ENCODE data around the gene STPG4. TPM values are rescaled to one million over a fixed set of nuclear protein-coding genes. Genes with fewer than 3 reads are reported as not detected.
"Not testable (repeated sequence)": the region's sequence is repeated elsewhere in the genome, so short reads cannot be mapped to it uniquely, and the experiment has no call there.

Gene STPG4, protein sequence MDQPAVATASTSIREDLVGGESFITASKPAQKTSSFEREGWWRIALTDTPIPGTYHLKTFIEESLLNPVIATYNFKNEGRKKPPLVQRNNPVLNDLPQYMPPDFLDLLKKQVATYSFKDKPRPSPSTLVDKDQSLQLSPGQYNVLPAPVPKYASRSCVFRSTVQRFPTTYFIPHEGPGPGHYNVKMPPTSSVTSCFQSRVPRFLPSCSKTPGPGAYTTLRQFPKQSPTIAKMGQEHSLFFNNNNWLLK
- not detected for total RNA-seq

DNA sequence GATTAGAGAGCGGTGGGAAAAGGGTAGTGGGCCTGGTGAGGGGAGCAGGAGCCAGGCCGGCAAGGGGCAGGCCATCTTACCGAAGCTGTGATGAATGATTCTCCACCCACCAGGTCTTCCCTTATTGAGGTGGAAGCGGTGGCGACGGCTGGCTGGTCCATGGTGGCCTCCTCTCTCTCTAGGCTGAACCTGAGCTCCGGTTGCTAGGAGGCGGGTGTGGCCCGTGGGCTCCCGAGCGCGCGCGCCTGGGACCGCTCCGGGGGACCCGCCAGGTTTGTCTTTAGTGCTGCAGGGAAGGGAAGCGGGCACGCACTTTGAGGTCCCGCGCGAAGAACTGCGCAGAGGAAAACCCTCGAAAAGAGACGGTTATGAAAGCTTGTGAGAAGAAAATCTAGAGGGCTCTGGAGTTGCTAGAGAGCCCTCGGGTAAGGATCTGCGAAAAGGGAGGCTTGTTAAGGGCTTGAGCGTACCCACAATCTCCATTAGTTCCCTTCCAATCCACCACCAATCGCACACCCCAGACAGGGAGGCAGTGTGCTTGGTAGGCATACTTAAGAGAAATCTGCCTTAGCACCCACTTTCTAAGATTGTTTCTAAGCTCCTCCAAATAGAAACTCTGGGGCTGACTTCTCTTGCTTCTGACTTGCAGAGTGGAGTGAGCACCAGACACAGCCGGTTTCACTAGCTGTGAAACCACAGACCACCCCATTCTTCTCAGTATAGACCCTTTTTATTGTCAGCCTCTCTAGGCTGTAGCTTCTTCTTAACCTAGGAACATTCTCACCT is at the start of gene STPG4:
STPG4 (minus strand) TSS at position 218 of the 786 bp plus-strand sequence; CDS start at position 161, 57 bp downstream.
- ATAC-seq (no peak), DNase-seq (ENCODE audit: low spot score) (no peak)

DNA sequence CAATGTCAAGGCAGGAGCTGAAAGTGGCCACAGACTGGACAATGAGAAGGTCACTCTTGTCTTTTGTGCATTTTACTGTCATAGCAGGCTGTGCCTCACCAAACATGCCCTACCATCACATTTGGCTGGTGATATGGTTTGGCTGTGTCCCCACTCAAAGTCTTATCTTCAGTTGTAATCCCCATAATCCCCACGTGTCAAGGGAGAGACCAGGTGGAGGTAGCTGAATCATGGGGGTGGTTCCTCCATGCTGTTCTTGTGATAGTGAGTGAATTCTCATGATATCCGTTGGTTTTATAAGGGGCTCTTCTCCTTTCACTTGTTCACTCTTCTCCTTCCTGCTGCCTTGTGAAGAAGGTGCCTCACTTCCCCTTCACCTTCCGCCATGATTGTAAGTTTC is 49.6 kb upstream of the STPG4 start:
- DNase-seq (ENCODE audit: low spot score) = no peak
- no peak for ATAC-seq

DNA sequence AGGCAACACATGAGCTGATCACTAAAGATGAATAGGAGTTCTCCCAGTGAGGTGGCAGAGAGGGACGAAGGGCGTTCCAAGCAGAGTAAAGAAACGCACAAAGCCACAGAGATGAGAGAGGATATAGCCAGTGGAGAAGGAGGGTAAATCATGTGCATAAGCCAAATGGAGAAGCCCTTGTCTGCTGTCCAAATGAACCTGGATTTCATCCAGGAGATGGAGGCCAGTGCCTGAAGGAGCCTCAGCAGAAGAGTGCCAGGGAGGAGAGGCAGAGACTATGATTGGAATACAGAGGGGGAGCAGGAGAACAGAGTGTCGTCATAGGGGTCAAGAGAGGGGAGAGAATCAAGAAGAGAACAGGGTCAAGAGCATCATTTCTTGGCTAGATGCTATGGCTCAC is 48.9 kb upstream of the STPG4 start:
- DNase-seq (ENCODE audit: low spot score) = no peak
- ATAC-seq = no peak

DNA sequence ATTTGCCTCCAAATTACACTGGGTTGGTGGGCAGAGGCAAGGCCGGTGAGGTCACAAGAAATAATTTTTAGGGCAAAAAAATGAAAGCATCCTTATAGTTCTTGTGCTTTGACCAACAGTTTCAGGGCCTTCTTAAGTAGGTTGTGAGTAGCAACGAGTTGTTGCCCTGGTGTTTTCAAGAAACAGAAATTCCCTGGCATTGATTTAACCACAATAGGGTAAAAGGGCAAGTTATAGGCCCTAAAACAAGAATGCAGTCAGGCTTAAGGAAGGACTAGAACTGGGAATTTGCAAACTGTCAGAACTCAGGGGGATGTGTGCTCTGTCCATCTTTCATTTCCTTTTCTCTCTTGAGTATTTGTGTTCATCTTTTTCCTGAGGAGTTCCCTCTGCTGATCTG is 46.1 kb upstream of the STPG4 start:
- DNase-seq (ENCODE audit: low spot score) (no peak), ATAC-seq (no peak)

DNA sequence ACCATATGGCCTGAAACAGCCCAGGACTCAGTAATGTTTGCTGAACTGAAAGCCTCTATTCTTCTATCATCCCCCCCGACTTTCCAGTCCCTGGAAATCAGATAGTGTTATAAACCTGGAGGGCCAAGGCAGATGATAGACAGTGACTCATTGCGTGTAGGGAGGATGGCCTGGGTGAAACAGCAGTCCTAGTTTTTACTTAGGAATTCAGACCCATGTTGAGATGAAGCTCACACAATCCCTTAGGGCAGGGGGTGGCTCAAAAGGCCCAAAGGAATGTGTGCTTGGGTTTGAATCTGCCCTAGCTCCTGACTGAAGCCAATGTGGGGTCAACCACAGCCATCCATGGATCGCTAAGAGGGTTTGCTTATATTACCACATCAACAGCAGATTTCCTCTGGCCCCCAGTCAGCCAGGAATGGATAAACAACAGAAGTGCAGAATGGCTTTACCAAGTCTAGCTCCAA is 43.9 kb upstream of the STPG4 start:
- no peak for DNase-seq (ENCODE audit: low spot score)
- ATAC-seq = no peak

DNA sequence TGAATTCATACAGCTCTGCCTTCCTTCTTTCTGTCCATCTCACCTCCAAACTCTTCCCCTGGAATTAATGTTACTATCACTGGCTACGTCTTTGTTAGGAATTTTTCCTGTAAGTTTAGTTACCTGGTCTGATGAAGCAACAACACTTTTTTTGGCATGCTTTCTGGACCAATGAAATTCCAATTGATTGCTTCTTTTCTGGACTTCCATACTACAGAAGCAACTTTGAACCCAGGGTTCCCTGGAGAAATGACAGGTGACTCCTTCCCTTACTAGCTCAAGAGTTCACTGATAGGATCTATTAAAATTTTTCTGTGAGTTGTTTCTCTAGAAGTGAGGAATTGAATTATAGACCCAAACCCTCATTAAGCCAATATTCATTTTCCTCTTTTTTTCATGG is 41.4 kb upstream of the STPG4 start:
- peak; percentile 57 for ATAC-seq
- no peak for DNase-seq (ENCODE audit: low spot score)

DNA sequence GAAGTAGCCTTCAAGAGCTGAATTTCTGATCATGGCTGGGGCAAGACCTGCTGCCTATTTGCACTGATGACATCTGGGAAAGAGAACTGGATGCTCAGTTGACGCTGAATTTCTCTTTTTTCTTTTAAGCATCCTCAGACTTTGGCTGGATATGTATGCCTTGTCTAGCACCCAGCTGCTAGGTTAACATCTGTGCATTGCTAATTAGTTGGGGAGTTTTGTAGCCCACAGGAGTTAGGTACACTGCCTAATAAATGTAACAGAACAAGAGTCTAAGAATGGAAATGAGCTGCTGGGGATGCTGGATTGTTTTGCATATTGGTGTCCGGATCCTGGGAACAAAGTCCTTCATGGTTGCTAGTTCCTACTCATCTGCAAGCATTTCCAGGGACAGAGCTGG is 40.9 kb upstream of the STPG4 start:
- ATAC-seq = no peak
- DNase-seq (ENCODE audit: low spot score) = no peak

DNA sequence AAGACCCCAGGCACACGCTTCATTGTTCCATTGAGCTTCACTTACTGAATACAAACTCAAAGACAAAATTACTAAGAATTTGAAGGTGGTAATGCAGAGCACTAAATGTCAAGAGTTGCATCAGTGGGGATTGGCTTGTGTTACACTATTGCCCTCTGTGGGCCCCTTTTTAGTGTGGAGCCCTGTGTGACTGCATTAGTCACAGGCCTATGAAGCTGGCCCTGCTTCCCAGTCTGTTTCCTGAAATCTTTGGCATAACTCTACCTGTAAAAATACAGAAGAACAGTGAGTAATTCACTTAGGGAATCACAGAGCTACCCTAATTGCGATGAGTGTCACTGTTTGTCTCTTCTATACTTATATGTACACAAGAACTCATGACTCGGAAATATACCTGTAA is 40.0 kb upstream of the STPG4 start:
- ATAC-seq = no peak
- no peak for DNase-seq (ENCODE audit: low spot score)

DNA sequence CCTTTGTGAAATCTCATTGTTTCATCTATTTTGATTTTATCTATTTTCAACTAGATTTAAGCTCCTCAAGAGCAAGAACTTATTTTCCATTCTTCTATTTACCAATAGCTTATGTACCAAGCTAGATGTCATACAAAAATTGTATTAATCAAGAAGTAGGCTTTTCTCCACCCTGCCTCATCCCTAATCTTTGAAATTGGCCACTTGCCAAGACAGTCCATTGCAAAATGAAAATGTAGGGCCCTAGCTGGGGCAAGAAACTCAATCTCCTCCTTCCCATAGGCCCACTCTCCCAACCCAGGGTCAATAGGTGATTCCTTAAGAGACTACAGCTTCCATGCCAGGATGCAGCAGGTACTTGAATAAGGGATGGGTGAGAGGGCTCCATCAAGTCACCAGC is 39.3 kb upstream of the STPG4 start:
- no peak for ATAC-seq
- no peak for DNase-seq (ENCODE audit: low spot score)

DNA sequence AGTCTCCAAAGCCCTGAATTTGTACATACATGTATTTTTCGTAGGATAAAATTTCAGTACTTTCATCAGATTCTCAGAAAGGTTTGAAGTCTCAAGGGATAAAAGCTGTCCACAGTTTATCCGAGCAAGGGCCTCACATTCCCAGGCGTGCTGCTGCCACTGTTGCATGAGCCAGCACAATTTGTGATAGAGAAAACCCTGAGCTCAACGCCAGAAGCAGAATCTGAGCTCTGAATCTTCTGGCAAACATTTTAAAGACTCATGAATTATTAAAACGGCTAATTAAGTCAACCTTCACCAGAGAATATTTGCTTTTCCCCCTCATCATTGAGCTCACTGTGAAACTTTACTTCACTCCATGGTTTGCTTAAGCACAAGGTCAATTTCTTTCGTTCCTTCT is 38.5 kb upstream of the STPG4 start:
- no peak for DNase-seq (ENCODE audit: low spot score)
- peak; percentile 29 for ATAC-seq

DNA sequence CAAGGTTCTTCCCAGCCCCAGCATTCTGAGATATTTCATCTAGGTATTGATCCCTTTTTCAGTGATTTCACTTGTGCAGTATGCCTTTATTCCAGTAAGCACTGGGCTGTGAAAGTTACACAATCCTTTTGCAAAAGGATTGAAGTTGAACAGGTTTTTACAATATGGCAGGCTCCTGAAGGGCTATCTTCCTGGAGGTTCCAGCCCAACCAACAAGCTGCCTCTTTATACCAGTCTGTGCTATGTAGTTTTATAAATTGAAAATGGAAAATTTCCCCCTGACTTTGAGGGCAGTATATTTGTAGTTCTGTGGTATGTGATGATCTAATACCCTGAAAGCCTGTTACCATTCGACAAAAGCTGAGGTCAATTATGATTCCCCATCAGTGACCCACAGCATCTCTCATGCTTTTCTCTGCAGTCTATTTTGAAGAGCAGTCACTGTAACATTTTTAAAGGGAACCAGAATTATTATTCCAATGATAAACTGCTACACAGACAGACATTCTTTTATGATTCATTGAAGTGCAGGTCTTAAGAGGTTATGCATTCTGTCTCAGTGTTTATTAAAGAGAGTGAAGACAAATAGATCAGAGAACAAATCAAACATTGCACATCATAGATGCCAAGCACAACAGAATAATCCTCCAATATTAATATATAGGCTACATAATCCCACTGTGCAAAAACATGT is 35.2 kb upstream of the STPG4 start:
- DNase-seq (ENCODE audit: low spot score) (no peak), ATAC-seq (peak; percentile 46)

DNA sequence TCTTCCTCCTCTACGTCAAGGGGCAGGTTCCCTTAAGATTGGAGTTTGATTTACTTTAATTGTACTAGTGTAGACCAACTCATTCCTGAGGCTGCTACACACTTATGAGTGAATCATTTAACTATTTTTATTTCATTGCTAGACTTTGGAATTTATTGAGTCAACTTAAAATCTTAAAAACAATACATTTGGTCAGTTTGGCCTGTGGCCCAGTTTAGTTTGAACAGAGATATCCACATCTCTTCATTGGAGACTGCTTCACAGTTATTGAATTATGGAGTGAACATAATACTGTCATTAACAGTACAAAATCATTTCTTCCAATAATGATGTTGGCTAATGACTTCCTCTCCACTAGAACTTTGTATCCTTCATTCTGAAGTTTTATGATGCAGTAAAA is 34.5 kb upstream of the STPG4 start:
- DNase-seq (ENCODE audit: low spot score) (no peak), ATAC-seq (no peak)

DNA sequence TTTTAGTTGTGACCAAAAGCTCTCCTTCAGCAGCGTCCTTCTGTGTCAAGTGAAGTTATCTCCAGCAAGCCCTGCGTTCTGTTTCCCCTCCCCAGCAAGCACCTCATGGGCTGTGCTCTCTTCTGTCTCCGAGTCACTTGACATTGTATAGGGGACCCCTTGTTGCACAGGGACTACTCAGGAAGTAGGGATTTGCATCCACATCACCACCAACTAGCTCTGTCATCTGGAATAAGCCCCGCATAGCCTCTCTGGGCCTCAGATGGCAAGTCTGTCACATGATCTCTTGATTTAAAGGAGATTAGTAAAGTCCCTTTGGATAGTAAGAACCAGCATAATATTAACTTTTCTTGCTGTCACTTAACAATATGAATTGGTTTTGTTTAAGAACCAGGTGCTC is 32.0 kb upstream of the STPG4 start:
- ATAC-seq = no peak

DNA sequence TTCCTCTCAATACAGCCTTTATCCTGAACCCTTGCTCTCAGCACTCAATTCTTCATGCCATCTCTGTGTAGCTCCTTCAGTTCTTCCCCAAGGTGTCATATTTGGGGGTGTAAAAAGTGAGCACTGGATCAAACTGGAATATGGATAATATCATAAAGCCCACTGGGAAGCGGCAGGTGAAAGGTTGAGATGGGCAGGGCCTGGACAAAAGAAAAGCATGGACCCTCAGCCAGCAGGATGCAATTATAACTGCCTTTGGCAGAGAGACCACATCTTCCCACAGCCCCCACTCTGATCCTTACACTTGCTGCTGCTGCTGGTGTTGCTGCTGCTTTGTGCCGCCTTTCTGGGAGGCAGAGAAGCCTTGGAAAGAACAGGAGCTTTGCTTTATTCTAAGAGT is 31.2 kb upstream of the STPG4 start:
- ATAC-seq (no peak), DNase-seq (ENCODE audit: low spot score) (no peak)

More for the DNA sequence above, 32.0 kb upstream of the STPG4 start:
- no peak for DNase-seq (ENCODE audit: low spot score)

DNA sequence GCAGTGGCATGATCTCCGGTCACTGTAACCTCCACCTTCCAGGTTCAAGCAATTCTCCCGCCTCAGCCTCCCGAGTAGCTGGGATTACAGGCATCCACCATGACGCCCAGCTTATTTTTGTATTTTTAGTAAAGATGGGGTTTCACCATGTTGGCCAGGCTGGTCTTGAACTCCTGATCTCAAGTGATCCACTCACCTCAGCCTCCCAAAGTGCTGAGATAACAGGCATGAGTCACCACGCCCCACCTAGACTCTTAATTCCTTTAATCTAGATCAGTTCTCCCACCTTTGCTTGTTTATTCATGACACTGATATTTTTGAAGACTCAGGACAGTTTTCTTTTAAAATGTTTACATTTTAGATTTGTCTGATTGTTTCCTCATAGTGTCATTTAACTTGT is 30.0 kb upstream of the STPG4 start:
- not testable (repeated sequence) for ATAC-seq; DNase-seq (ENCODE audit: low spot score)

DNA sequence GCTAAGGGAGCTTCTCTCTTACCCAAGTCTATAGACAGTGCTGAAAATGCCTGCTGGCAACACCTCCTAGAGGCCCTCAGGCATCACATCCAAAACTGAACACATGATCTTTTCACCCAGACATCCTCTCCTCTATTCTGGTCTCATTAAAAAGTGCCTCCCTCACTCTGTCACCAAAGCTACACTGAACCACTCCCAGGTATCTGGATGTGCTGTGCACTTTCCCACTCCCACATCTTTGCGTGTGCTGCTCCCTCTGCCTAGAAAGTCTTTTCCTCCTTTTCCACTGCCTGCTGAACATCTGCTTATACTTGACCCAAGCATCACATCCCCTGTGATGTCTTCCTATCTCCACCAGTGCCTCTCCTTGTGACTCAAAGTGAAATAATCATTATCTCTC is 26.1 kb upstream of the STPG4 start:
- DNase-seq (ENCODE audit: low spot score) (no peak), ATAC-seq (no peak)

DNA sequence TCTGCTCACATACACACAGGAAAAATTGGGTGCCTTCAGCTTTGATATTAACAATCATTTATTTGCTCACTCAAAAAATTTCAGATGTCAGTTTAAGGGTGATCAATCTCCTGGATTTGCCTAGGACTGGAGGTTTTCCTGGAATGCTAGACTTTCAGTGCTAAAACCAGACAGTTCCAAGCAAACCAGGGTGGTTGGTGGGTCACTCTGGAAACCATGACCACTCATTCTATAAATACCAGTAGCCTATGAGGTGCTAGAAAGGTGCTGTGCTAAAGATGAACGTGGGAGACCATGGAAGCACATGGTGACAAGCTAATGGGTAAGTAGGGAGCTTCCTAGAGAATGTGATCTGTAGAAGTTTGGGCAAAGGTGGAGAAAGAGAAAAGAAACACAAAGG is 25.4 kb upstream of the STPG4 start:
- ATAC-seq (no peak), DNase-seq (ENCODE audit: low spot score) (no peak)

DNA sequence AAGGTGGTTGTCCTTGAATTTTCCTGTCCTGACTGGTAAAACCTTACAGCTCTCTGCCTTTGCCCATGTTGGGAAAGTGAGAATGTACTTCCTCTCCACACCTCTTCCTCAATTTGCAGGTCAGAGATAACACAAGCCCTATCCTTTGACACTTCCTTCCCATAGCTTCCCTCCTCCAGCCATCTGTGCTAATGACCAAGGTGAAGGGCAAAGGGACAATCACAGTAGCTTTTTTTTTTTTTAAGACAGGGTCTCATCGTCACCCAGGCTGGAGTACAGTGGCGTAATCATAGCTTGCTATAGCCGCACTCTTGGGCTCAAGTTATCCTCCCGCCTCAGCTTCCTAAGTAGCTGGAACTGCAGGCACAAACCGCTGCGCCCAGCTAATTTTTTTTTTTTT is 24.3 kb upstream of the STPG4 start:
- DNase-seq (ENCODE audit: low spot score) (no peak), ATAC-seq (no peak)

DNA sequence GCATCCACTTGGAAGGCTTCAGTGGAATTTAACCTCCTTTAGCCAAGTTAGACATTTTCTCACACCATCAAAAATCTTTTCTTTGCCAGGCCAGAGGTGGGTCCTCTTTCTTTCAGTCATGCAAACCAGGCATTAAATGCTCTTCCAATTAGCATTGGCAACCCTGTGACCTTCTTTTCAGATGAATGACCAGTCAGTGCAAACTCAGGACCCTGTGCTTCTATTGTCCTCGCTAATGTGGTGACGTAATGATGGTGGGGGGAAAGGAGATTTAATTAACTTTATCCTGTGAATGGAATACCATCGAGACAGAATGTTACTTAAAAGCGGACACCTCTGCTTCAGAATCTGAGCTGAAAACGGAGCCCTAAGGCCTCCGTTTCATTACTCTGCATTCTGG is 23.2 kb upstream of the STPG4 start:
- ATAC-seq (no peak), DNase-seq (ENCODE audit: low spot score) (no peak)

DNA sequence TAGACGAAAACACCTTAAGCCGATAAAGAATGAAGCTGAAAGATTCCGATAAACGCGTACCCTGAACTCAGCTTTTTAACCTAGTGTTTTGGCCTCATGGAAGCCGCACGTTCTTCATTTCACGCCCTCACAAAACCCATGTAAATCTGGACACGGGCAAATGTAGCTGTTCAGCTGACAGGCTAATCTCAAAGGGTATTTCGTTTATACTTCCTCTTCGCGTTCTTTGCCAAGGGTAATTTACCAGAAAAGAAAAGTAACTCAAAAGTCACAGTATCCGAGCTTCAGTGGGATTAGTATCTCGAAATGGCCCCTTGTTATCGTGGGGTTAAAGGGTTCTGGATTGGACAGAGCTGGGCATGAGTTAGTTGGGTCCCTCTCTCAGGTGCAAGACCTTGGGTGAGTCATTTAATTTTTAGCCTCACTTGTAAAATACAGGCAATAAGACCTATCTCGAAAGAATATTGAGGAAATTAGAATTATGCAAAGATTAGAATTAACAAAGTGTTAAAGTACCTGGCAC is 22.0 kb upstream of the STPG4 start:
- DNase-seq (ENCODE audit: low spot score) (no peak), ATAC-seq (peak; percentile 4)

DNA sequence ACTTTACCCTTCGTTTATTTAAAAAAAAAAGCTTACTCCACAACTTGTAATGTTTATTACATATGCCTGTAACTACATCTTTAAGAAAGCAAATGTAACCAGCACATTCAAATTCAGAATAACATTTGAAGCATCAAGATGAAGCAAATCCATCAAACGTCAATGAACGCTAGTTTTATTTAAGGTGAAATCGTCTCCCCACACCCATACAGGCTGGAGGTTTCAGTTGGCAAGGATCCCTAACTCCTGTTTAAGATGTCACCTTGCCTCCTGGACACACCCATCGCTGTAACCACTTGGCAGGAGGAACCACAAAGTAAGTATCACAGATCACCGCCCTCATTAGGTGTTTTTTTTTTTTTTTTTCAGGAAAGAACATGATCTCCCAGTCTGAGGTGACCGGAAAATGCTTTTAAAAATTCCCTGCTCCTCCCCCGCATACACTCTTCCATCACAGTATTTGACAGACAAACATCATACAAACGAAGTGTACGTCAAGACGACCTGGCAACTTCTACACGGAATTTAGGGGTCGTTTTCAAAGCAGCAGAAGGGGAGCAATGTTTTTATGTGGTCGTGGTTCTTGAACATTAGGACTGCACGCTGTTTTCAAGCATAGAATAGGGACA is 19.7 kb upstream of the STPG4 start:
- DNase-seq (ENCODE audit: low spot score) (no peak), ATAC-seq (no peak)

Data from left lobe of liver (tissue), 2 donors.